Measurements from ENCODE around the gene AP3S1.

Gene AP3S1

DNA sequence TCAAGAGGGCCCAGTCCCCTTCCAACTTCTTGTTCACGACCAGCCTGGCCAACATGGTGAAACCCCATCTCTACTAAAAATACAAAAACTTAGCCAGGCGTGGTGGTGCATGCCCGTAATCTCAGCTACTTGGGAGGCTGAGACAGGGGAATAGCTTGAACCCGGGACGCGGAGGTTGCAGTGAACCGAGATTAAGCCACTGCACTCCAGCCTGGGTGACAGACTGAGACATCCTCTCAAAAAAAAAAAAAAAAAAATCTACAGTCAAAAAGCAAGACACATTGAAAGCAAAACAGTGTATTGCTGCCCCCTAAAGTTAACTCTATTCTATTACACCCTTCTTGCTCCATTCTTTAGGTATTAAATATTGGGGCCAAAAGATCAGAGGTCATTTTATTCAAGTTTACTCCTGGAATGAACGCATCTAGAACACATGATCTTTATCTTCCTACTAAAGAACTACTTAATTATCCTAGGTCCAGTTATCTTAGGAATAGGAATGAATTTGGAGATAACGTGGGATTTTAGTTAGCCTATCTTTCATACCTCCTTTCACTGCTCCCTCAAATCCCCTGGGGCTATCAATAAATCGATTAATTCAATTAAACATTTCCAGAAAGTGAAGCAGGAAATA, 2.7 kb upstream of the AP3S1 start:
- H3K9me3 ChIP-seq = no peaks in the 10 kb centered on the region
- H3K36me3 ChIP-seq (replicated peaks) = peaks cover 23% of the 10 kb centered on the region
- H3K4me3 ChIP-seq = peak overlapping the region; percentile 68
- in situ Hi-C loops (cut with MboI; ENCODE audit: low sequenced_read_pairs) = loop anchor here (25.0 kb wide), 1 partner anchor 223 kb away; no protein-coding TSS in a partner anchor
- no peaks in the 10 kb centered on the region for H3K27me3 ChIP-seq (ENCODE audit: low read depth)
- DNase-seq (ENCODE audit: low spot score in 2 of 2) = peak in 1 of 2 experiments; percentile 67
- peaks cover 20% of the 10 kb centered on the region for H3K4me1 ChIP-seq

DNA sequence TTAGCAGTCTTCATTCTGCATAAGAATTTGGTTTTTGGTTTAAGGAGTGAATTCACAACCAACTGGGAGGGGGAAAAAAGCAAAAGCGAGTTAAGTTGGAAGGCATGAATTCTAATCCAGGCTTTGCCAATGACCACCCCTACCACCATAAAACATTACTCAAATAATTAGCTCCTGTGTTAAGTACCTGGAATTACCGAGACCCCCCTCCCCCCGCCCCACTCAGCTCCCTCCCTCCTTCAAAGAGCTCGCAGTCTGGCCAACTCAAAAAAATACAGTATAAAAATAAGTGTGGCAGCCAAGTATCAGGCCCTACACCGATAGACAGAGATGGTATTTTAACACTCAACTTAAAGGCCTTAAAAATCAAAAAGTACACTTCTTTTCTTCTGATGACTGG, 862 bp upstream of the AP3S1 start:
- Histone ChIP-seq H3K36me3 (replicated peaks) (peaks cover 18% of the 10 kb centered on the region), H3K9me3 (no peaks in the 10 kb centered on the region), H3K27me3 (ENCODE audit: low read depth) (no peaks in the 10 kb centered on the region), H3K4me1 (peaks cover 20% of the 10 kb centered on the region), H3K4me3 (peak overlapping the region; percentile 68)
- in situ Hi-C loops (cut with MboI; ENCODE audit: low sequenced_read_pairs) = loop anchor here (25.0 kb wide), 1 partner anchor 221 kb away; no protein-coding TSS in a partner anchor
- no peak for DNase-seq (ENCODE audit: low spot score in 2 of 2)

DNA sequence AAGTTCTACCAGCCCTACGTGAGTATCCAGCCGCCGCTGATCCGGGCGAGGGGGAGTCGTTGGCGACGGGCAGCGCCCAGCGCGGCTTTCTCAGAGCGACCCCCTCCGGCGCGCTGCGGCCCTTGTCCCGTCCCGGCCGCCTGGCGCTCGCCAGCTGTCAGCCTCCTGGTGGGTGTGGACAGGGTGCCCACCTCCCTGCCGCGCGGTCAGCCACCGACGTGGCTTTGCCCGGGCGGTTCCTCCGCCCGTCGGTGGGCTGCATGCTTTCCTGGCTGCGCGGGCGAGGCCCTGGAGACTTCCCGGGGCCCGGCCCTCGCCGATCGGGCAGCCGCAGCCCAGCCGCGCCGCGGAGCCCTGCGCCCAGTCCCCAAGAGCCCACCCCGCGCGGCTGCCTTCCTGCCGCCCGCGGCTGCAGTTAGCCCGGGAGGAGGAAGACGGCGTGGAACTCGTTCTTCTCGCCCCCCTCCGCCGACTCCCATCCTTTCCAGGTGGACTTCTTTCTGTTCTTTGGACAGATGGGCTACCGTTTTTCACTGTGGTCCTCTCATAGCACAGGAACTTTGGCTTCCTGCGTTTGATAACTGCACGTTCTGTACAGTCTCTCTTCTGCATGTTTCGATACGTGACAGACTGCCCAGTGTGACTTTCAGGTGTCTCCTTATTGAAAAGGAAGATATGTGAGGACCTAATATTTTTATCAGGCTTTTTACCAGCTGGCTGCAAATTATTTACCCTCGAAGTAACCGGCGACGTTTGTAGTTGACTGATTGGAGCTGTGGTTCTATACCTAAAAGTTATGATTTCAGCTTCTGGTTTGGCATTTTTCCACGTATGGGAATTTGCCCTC, 577 bp downstream of the AP3S1 start:
- H3K9me3 ChIP-seq = no peaks in the 10 kb centered on the region
- H3K4me3 ChIP-seq = peak overlapping the region; percentile 68
- H3K27me3 ChIP-seq (ENCODE audit: low read depth) = no peaks in the 10 kb centered on the region
- in situ Hi-C loops (cut with MboI; ENCODE audit: low sequenced_read_pairs) = loop anchor here (25.0 kb wide), 1 partner anchor 220 kb away; no protein-coding TSS in a partner anchor
- H3K4me1 ChIP-seq = peaks cover 20% of the 10 kb centered on the region
- peaks cover 4% of the 10 kb centered on the region for H3K36me3 ChIP-seq (replicated peaks)
- DNase-seq (ENCODE audit: low spot score in 2 of 2) = peak; percentile 56 to 82

DNA sequence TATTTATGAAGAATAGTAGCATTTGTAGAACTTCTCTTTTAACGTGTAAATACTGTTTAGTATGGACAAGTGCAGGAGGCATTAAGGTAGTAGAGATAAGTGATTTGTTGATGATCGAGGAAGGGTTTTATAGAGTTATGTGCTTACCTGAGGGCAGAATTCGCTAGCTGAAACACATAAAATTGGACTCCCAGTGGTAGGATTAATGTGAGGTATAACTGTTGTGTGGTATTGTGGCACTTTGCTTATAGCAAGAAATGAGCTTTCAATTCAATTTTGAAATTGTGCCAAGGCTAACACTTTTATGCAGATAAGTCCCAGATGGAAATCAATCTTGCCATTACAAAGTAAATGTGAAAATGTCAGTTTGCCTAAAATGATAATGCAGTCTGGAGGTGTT, 1.2 kb downstream of the AP3S1 start:
- in situ Hi-C loops (cut with MboI; ENCODE audit: low sequenced_read_pairs) = loop anchor here (25.0 kb wide), 1 partner anchor 219 kb away; no protein-coding TSS in a partner anchor

DNA sequence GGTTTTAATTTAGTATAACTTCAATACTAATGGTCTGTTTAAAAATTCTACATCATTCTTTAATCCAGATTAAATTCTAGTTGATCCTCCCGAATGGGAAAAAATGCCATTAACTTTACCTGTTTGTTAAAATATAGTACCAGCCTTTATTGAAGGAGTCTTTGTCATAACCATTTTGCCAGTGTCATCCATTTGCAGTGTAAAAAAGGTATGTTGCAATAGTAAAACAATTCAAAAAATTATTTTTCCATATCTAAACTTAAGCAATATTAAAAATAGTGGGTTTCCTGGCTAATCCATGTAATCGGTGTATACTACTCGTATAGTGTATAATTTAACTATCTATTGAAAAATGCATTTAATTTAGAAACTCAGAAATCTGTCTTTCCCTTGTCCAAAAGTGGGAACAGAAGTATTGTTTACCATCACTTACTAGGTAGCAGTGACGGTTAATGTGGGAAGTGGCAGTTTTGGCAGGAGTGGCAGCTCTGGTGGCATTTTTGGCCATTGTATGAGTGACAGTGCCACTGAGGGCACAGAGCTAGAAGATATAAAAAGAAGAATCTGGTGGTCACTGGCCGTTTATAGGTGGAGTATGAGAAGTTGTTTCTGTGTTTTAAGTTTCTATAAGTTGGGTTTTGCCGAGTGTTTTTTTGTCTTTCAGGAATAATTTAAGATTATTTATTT, 1.9 kb downstream of the AP3S1 start:
- no peaks in the 10 kb centered on the region for H3K9me3 ChIP-seq
- in situ Hi-C loops (cut with MboI; ENCODE audit: low sequenced_read_pairs) = loop anchor here (25.0 kb wide), 1 partner anchor 219 kb away; no protein-coding TSS in a partner anchor
- peaks cover 11% of the 10 kb centered on the region for H3K4me1 ChIP-seq
- no peaks in the 10 kb centered on the region; the same call in 1 of the 2 replicates for H3K36me3 ChIP-seq (replicated peaks)
- DNase-seq (ENCODE audit: low spot score in 2 of 2) = no peak
- H3K27me3 ChIP-seq (ENCODE audit: low read depth) = no peaks in the 10 kb centered on the region
- H3K4me3 ChIP-seq = peak overlapping the region; percentile 68; the same call in 1 of the 2 replicates

More for the DNA sequence above, 1.2 kb downstream of the AP3S1 start:
- DNase-seq (ENCODE audit: low spot score in 2 of 2) = peak in 1 of 2 experiments; percentile 15
- Histone ChIP-seq H3K36me3 (replicated peaks) (no peaks in the 10 kb centered on the region; the same call in 1 of the 2 replicates), H3K4me3 (peak overlapping the region; percentile 68), H3K9me3 (no peaks in the 10 kb centered on the region), H3K4me1 (peaks cover 16% of the 10 kb centered on the region), H3K27me3 (ENCODE audit: low read depth) (no peaks in the 10 kb centered on the region)

DNA sequence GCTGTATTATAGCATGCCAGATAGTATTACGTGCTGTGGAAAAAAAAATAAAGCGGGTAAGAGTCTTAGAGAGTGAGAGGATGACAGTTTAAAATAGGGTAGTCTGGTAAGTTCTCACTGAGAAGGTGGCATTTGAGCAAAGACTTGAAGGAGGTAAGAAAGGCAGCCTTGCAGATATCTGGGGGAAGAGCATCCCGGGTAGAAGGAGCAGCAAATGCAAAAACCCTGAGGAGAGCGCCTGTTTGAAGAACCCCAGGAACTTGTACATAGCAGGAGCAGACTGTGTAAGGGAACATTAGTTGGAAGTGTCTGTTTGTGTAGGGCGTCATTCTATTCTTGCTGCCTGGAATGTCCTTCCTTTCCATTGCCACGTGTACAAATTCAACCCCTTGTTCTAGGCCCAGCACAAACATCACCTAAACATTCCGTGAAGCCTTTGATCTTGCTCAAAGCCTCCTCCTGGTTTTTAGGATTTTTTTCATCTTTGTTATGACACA, 2.6 kb downstream of the AP3S1 start:
- Histone ChIP-seq H3K27me3 (ENCODE audit: low read depth) (no peaks in the 10 kb centered on the region), H3K4me1 (peaks cover 5% of the 10 kb centered on the region), H3K9me3 (no peaks in the 10 kb centered on the region), H3K4me3 (no peak overlapping the region), H3K36me3 (replicated peaks) (no peaks in the 10 kb centered on the region)
- in situ Hi-C loops (cut with MboI; ENCODE audit: low sequenced_read_pairs) = loop anchor here (25.0 kb wide), 1 partner anchor 218 kb away; no protein-coding TSS in a partner anchor
- no peak for DNase-seq (ENCODE audit: low spot score in 2 of 2)

DNA sequence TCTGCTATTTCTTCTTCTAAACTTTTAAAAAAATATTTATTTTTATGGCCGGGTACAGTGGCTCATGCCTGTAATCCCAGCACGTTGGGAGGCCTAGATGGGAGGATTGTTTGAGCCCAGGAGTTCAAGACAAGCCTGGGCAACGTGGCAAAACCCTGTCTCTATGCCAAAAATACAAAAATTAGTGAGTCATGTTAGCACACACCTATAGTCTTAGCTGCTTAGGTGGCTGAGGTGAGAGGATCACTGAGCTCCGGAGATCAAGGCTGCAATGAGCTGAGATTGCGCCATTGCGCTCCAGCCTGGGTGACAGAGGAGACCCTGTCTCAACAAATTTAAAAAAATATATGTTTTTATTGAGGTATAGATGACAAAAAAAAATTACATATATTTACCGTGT, 5.6 kb downstream of the AP3S1 start:
- Histone ChIP-seq H3K4me3 (no peak overlapping the region), H3K4me1 (peaks cover 7% of the 10 kb centered on the region), H3K36me3 (replicated peaks) (no peaks in the 10 kb centered on the region), H3K27me3 (ENCODE audit: low read depth) (no peaks in the 10 kb centered on the region), H3K9me3 (no peaks in the 10 kb centered on the region)
- no peak for DNase-seq (ENCODE audit: low spot score in 2 of 2)
- in situ Hi-C loops (cut with MboI; ENCODE audit: low sequenced_read_pairs) = loop anchor here (25.0 kb wide), 1 partner anchor 215 kb away; no protein-coding TSS in a partner anchor

DNA sequence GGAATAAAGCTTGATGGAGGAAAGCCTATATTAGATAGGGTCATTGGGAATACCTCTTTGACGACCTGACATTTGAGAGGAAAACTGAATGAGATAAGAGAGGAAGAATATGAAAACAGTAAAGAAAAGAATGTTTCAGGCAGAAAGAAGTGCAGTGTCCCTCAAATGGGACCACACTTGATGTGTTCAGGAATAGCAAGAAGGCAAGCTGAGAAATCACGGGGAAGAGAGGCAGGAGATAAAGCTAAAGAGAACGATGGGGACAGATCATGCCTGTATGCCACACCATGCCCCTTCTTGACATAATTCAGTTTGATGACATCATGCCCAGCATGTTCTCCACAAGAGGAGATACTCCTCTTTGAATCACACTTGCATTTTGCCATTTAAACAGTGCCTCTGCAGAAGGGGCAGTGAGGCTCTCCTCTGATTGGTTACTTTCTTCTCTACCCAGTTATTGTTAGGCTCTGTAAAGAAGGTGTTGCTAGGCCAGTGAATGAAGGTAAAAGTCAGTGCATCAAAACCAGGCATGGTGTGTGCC, 7.6 kb downstream of the AP3S1 start:
- DNase-seq (ENCODE audit: low spot score in 2 of 2) = no peak
- no peak overlapping the region for H3K4me3 ChIP-seq
- no peaks in the 10 kb centered on the region for H3K36me3 ChIP-seq (replicated peaks)
- no peaks in the 10 kb centered on the region for H3K9me3 ChIP-seq
- no peaks in the 10 kb centered on the region for H3K27me3 ChIP-seq (ENCODE audit: low read depth)
- in situ Hi-C loops (cut with MboI; ENCODE audit: low sequenced_read_pairs) = loop anchor here (25.0 kb wide), 1 partner anchor 213 kb away; no protein-coding TSS in a partner anchor
- peaks cover 7% of the 10 kb centered on the region for H3K4me1 ChIP-seq

DNA sequence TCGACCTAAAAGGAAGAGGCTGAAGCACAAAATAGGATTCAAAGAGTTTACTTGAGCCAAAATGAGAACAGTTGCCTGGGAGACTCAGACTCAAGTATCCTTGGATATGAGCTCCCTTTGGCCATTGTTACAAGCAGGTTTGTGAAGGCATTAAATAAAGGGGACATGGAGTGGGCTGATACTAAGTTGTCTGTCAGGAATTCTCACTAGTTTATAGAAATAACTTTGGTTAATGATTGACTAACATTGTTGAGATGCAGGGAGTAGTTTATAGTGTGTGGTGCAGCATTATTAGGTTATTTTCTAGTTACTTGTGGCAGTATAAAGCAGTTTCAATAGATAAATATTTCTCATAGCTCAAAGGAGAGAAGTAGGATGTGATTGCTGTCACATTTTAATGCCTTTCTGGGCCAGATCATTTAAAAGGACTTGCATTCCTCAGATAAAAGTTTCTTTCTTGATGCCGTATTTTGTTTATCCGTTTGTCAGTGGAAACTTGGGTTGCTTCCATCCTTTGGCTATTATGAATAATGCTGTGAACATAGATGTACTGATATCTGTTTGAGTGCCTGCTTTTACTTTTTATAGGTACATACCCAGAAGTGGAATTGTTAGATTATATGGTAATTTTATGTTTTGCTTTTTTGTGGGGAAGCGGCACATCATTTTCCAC, 9.1 kb downstream of the AP3S1 start:
- in situ Hi-C loops (cut with MboI; ENCODE audit: low sequenced_read_pairs) = no loop called here
- no peak for DNase-seq (ENCODE audit: low spot score in 2 of 2)
- no peaks in the 10 kb centered on the region for H3K9me3 ChIP-seq
- no peaks in the 10 kb centered on the region for H3K27me3 ChIP-seq (ENCODE audit: low read depth)
- no peak overlapping the region for H3K4me3 ChIP-seq
- no peaks in the 10 kb centered on the region for H3K36me3 ChIP-seq (replicated peaks)
- H3K4me1 ChIP-seq = peaks cover 7% of the 10 kb centered on the region

DNA sequence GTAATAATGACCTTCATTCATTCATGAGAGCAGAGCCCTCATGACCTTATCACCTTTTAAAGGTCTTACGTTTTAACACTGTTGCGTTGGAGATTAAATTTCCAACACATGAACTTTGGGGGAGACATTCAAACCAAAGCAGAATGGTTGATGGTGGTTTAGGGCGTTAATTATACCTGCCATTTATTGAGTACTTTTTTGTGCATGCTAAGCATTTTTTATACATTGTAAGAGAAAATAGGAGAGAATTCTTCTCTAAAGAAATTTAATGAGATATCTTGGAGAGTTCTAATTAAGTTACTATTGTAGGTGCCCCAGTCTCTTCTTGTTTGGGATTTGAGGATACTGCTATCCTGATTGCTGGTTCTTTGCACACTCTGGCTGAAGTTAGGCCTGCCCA, 12.4 kb downstream of the AP3S1 start:
- in situ Hi-C loops (cut with MboI; ENCODE audit: low sequenced_read_pairs) = no loop called here
- Histone ChIP-seq H3K4me1 (peaks cover 7% of the 10 kb centered on the region), H3K27me3 (ENCODE audit: low read depth) (no peaks in the 10 kb centered on the region)

DNA sequence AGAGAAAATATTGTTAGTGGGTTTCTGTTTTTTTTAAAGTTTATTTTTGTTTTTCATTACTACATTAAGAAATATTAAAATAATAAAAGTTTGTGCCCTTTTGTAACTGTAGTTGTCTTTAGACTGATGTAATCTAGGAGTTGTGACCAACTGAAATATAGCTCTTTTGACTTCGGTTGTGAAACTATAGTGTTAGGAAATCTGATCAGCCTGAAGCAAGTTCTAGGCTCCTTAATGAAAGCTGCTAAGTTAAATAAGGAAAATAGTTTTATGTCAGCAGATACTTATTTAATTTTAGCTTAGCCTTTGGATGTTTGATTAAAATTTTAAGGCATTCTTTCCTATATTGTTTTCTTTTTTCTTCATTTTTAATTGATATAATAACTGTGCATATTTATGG, 14.2 kb downstream of the AP3S1 start:
- H3K4me1 ChIP-seq = no peaks in the 10 kb centered on the region
- no peaks in the 10 kb centered on the region for H3K9me3 ChIP-seq
- in situ Hi-C loops (cut with MboI; ENCODE audit: low sequenced_read_pairs) = no loop called here
- no peak overlapping the region for H3K4me3 ChIP-seq
- H3K36me3 ChIP-seq (replicated peaks) = no peaks in the 10 kb centered on the region
- no peaks in the 10 kb centered on the region for H3K27me3 ChIP-seq (ENCODE audit: low read depth)
- DNase-seq (ENCODE audit: low spot score in 2 of 2) = no peak

More for the DNA sequence above, 12.4 kb downstream of the AP3S1 start:
- no peak for DNase-seq (ENCODE audit: low spot score in 2 of 2)
- Histone ChIP-seq H3K9me3 (no peaks in the 10 kb centered on the region), H3K36me3 (replicated peaks) (no peaks in the 10 kb centered on the region), H3K4me3 (no peak overlapping the region)

DNA sequence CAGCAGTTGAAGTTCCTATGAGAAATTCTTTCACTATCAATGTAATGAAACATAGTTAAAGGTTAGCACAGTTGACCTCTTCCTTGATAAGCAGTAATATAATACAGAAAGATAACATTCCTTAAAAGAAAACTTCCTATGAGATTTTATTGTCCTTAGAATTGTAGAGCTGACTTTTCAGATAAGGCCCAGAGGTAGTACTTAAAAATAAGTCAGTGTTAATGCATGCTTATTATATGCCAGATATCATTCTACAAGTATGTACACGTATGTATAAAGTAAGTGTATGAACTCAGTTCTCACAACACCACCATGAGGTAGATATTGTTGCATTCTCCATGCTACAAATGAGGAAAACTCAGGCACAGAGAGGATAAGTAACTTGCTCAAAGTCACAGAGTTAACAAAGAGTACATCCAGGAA, 15.3 kb downstream of the AP3S1 start:
- no peaks in the 10 kb centered on the region for H3K4me1 ChIP-seq
- H3K9me3 ChIP-seq = no peaks in the 10 kb centered on the region
- no peaks in the 10 kb centered on the region for H3K27me3 ChIP-seq (ENCODE audit: low read depth)
- in situ Hi-C loops (cut with MboI; ENCODE audit: low sequenced_read_pairs) = no loop called here
- DNase-seq (ENCODE audit: low spot score in 2 of 2) = no peak
- H3K36me3 ChIP-seq (replicated peaks) = no peaks in the 10 kb centered on the region
- no peak overlapping the region for H3K4me3 ChIP-seq
